CD8-positive, alpha-beta memory T cell (primary cell): ENCODE measurements around the gene EIF4G1. TPM values are rescaled to one million over a fixed set of nuclear protein-coding genes. Genes with fewer than 3 reads are reported as not detected.
"Not testable (repeated sequence)": the region's sequence is repeated elsewhere in the genome, so short reads cannot be mapped to it uniquely, and the experiment has no call there.

Experiments used
- CTCF ChIA-PET: fragments of 350-600 bp; sonication (Branson Sonifier 250); formaldehyde crosslinking; loops from one replicate; lab custom pipeline; 2021; ENCODE audit warnings: antibody characterized with exemption; lab: Charles Lee
- POLR2A ChIA-PET: fragments of 350-600 bp; sonication (Branson Sonifier 250); formaldehyde crosslinking; loops from one replicate; lab custom pipeline; 2021; ENCODE audit warnings: antibody characterized with exemption; lab: Charles Lee
- DNase-seq, 5 donors: peaks; one replicate each; pipeline versions ENCODE4 v3.0.0 to v3.0.0-alpha.2; 2020 to 2022; ENCODE audit warnings: mixed read lengths in 1 of 5
- H3K27ac ChIP-seq: one replicate; pipeline ENCODE4 v1.7.0; 2013; ENCODE audit warnings: low read depth, mild to moderate bottlenecking, low read length, moderate library complexity
- H3K27me3 ChIP-seq: 2 replicates; pipeline ENCODE4 v1.7.0; 2013; ENCODE audit warnings: low read length, mild to moderate bottlenecking; ENCODE audit not compliant: insufficient read depth, poor library complexity, severe bottlenecking
- H3K36me3 ChIP-seq: 2 replicates; pipeline ENCODE4 v1.7.0; 2013; ENCODE audit warnings: mild to moderate bottlenecking, low read length, moderate library complexity; ENCODE audit not compliant: insufficient read depth
- H3K4me1 ChIP-seq: 2 replicates; pipeline ENCODE4 v1.7.0; 2013; ENCODE audit warnings: mild to moderate bottlenecking, low read length, moderate library complexity; ENCODE audit not compliant: insufficient read depth
- H3K4me3 ChIP-seq: 2 replicates; pipeline ENCODE4 v1.7.0; 2013; ENCODE audit warnings: mild to moderate bottlenecking, low read length
- H3K9me3 ChIP-seq: 2 replicates; pipeline ENCODE4 v1.7.0; 2013; ENCODE audit warnings: mild to moderate bottlenecking, low read length
- H3K27ac Mint-ChIP-seq, 8 donors: one replicate each; pipeline ENCODE4 v1.8.0; 2020 to 2021; ENCODE audit warnings: mixed read lengths in 8 of 8, mild to moderate bottlenecking in 6 of 8, inconsistent platforms in 3 of 8, moderate library complexity in 3 of 8
- H3K27me3 Mint-ChIP-seq, 2 donors: one replicate each; pipeline ENCODE4 v1.8.0; 2020 to 2021; ENCODE audit warnings: mixed read lengths in 2 of 2, mild to moderate bottlenecking in 1 of 2, moderate library complexity in 1 of 2
- H3K36me3 Mint-ChIP-seq, 3 donors: one replicate each; pipeline ENCODE4 v1.8.0; 2020 to 2021; ENCODE audit warnings: mixed read lengths in 3 of 3, inconsistent platforms in 1 of 3, mild to moderate bottlenecking in 1 of 3
- H3K4me1 Mint-ChIP-seq, 3 donors: one replicate each; pipeline ENCODE4 v1.8.0; 2020 to 2021; ENCODE audit warnings: mixed read lengths in 3 of 3, inconsistent platforms in 1 of 3, mild to moderate bottlenecking in 1 of 3
- H3K4me3 Mint-ChIP-seq, 7 donors: one replicate each; pipeline ENCODE4 v1.8.0; 2020 to 2021; ENCODE audit warnings: mixed read lengths in 7 of 7, mild to moderate bottlenecking in 6 of 7, moderate library complexity in 4 of 7, inconsistent platforms in 2 of 7
- H3K9me3 Mint-ChIP-seq, 5 donors: one replicate each; pipeline ENCODE4 v1.8.0; 2020 to 2022; ENCODE audit warnings: mixed read lengths in 5 of 5, mild to moderate bottlenecking in 3 of 5, moderate library complexity in 2 of 5, inconsistent platforms in 1 of 5
- polyA plus RNA-seq: library from polyadenylated mRNA; unstranded; fragments of 300-500 nt; fragmentation: Illumina TruSeq; gene quantifications from one replicate; pipeline ENCODE4 v1.2.3, GENCODE V29; 2021
- total RNA-seq, 2 experiments: library from RNA; stranded (reverse); gene quantifications; one replicate each; pipeline ENCODE4 v1.2.3, GENCODE V29; 2021

Gene EIF4G1
- total and polyA plus RNA-seq, 3 experiments from 2014 or later: 46.2 to 694 (median 693) TPM

- POLR2A ChIA-PET: no interaction called here
Measured at GRCh38 chr3:184336547-184337398, 22.4 kb downstream of the EIF4G1 start.

GRCh38 chr3:184337399-184337714, 23.0 kb downstream of the EIF4G1 start, which contains the start of gene FAM131A:
TSS of gene FAM131A (plus strand) at chr3:184337600. CDS start at chr3:184337631, 31 bp downstream.
- H3K36me3 Mint-ChIP-seq: peaks cover 0 to 36% (median 15%) of the 10 kb centered on the region in 3 donors
- peak within 1 kb of the TSS; percentile 89 for H3K27ac ChIP-seq
- peaks cover 13% of the 10 kb centered on the region for H3K36me3 ChIP-seq
- peaks cover 0 to 5% of the 10 kb centered on the region in 2 donors for H3K27me3 Mint-ChIP-seq
- H3K4me1 Mint-ChIP-seq: peaks cover 30 to 47% (median 30%) of the 10 kb centered on the region in 3 donors
- POLR2A ChIA-PET: no interaction called here
- CTCF ChIA-PET: interaction anchor here (0.9 kb wide), 1 partner anchor 34 kb away, joined by 3 read pairs; no protein-coding TSS in a partner anchor
- H3K4me3 ChIP-seq: peak within 1 kb of the TSS; percentile 63
- no peaks in the 10 kb centered on the region for H3K9me3 Mint-ChIP-seq
- peak within 1 kb of the TSS; percentile 68 to 98 (median 96) for H3K27ac Mint-ChIP-seq
- H3K27me3 ChIP-seq: no peaks in the 10 kb centered on the region
- no peak for DNase-seq
- peaks cover 19% of the 10 kb centered on the region for H3K4me1 ChIP-seq
- H3K9me3 ChIP-seq: no peaks in the 10 kb centered on the region
- peak within 1 kb of the TSS; percentile 86 to 89 (median 88) for H3K4me3 Mint-ChIP-seq

More at GRCh38 chr3:184336547-184337398, 22.4 kb downstream of the EIF4G1 start:
- Histone ChIP-seq H3K4me3 (peak overlapping the region; percentile 63), H3K27me3 (no peaks in the 10 kb centered on the region), H3K4me1 (peaks cover 19% of the 10 kb centered on the region), H3K9me3 (no peaks in the 10 kb centered on the region), H3K36me3 (peaks cover 19% of the 10 kb centered on the region), H3K27ac (peak overlapping the region; percentile 89)
- Mint-ChIP-seq H3K4me3 (peak overlapping the region; percentile 86 to 89 (median 88)), H3K9me3 (no peaks in the 10 kb centered on the region), H3K36me3 (peaks cover 0 to 41% (median 15%) of the 10 kb centered on the region in 3 donors), H3K4me1 (peaks cover 30 to 47% (median 31%) of the 10 kb centered on the region in 3 donors), H3K27ac (peak overlapping the region; percentile 68 to 98 (median 96)), H3K27me3 (peaks cover 0 to 5% of the 10 kb centered on the region in 2 donors)
- CTCF ChIA-PET: interaction anchor here (0.9 kb wide), 1 partner anchor 35 kb away, joined by 3 read pairs; no protein-coding TSS in a partner anchor
- DNase-seq: no peak

- H3K27ac Mint-ChIP-seq: peak overlapping the region in 4 of 8 donors; percentile 21 to 95 (median 77)
- H3K9me3 Mint-ChIP-seq: no peaks in the 10 kb centered on the region
- Histone ChIP-seq H3K4me1 (peaks cover 19% of the 10 kb centered on the region), H3K4me3 (no peak overlapping the region), H3K27ac (no peak overlapping the region), H3K36me3 (peaks cover 7% of the 10 kb centered on the region), H3K27me3 (no peaks in the 10 kb centered on the region), H3K9me3 (no peaks in the 10 kb centered on the region)
- no peak for DNase-seq
- CTCF ChIA-PET: interaction anchor here (0.7 to 0.9 kb wide), 2 partner anchors 16 to 34 kb away, joined by 3 read pairs; no protein-coding TSS in a partner anchor
- H3K4me1 Mint-ChIP-seq: peaks cover 25 to 47% (median 30%) of the 10 kb centered on the region in 3 donors
- peaks cover 0 to 5% of the 10 kb centered on the region in 2 donors for H3K27me3 Mint-ChIP-seq
- peaks cover 0 to 34% (median 14%) of the 10 kb centered on the region in 3 donors for H3K36me3 Mint-ChIP-seq
- POLR2A ChIA-PET: no interaction called here
- peak overlapping the region in 5 of 7 donors; percentile 3 to 89 (median 60) for H3K4me3 Mint-ChIP-seq
Measured at GRCh38 chr3:184337981-184338380, 23.6 kb downstream of the EIF4G1 start.

GRCh38 chr3:184338511-184338945, 24.1 kb downstream of the EIF4G1 start:
- Mint-ChIP-seq H3K9me3 (no peaks in the 10 kb centered on the region), H3K4me3 (peak overlapping the region in 2 of 7 donors; percentile 3 to 15), H3K4me1 (peaks cover 25 to 47% (median 28%) of the 10 kb centered on the region in 3 donors), H3K36me3 (peaks cover 0 to 31% (median 16%) of the 10 kb centered on the region in 3 donors), H3K27ac (peak overlapping the region in 1 of 8 donors; percentile 47), H3K27me3 (peaks cover 0 to 5% of the 10 kb centered on the region in 2 donors)
- Histone ChIP-seq H3K4me1 (peaks cover 19% of the 10 kb centered on the region), H3K27me3 (no peaks in the 10 kb centered on the region), H3K27ac (no peak overlapping the region), H3K9me3 (no peaks in the 10 kb centered on the region), H3K4me3 (no peak overlapping the region), H3K36me3 (peaks cover 3% of the 10 kb centered on the region)
- ChIA-PET CTCF (interaction anchor here (1.1 to 1.9 kb wide), 2 partner anchors 12 to 15 kb away, joined by 3 to 7 read pairs; no protein-coding TSS in a partner anchor), POLR2A (no interaction called here)
- DNase-seq: no peak

- peak overlapping the region in 2 of 7 donors; percentile 15 to 48 for H3K4me3 Mint-ChIP-seq
- H3K4me1 Mint-ChIP-seq: peaks cover 24 to 42% (median 25%) of the 10 kb centered on the region in 3 donors
- POLR2A ChIA-PET: no interaction called here
- no peak overlapping the region for H3K27ac ChIP-seq
- CTCF ChIA-PET: interaction anchor here (1.1 to 1.9 kb wide), 2 partner anchors 12 to 15 kb away, joined by 3 to 7 read pairs; no protein-coding TSS in a partner anchor
- H3K9me3 ChIP-seq: no peaks in the 10 kb centered on the region
- peak overlapping the region in 2 of 8 donors; percentile 59 to 77 for H3K27ac Mint-ChIP-seq
- H3K4me1 ChIP-seq: peaks cover 19% of the 10 kb centered on the region
- H3K9me3 Mint-ChIP-seq: no peaks in the 10 kb centered on the region
- H3K27me3 ChIP-seq: no peaks in the 10 kb centered on the region
- DNase-seq: no peak
- H3K4me3 ChIP-seq: no peak overlapping the region
- H3K36me3 Mint-ChIP-seq: peaks cover 0 to 29% (median 12%) of the 10 kb centered on the region in 3 donors
- H3K27me3 Mint-ChIP-seq: peaks cover 0 to 5% of the 10 kb centered on the region in 2 donors
- no peaks in the 10 kb centered on the region for H3K36me3 ChIP-seq
Measured at GRCh38 chr3:184339001-184339400, 24.6 kb downstream of the EIF4G1 start.

GRCh38 chr3:184339451-184340135, 25.2 kb downstream of the EIF4G1 start:
- POLR2A ChIA-PET, H3K27me3 ChIP-seq, H3K9me3 Mint-ChIP-seq, H3K27me3 Mint-ChIP-seq, H3K27ac ChIP-seq, H3K4me3 ChIP-seq, H3K9me3 ChIP-seq, H3K4me3 Mint-ChIP-seq, DNase-seq, H3K36me3 ChIP-seq, H3K27ac Mint-ChIP-seq: not testable (repeated sequence)
- CTCF ChIA-PET: interaction anchor here (1.1 to 1.9 kb wide), 2 partner anchors 11 to 14 kb away, joined by 3 to 7 read pairs; no protein-coding TSS in a partner anchor
- peaks cover 21 to 36% (median 24%) of the 10 kb centered on the region in 3 donors for H3K4me1 Mint-ChIP-seq
- H3K4me1 ChIP-seq: peaks cover 19% of the 10 kb centered on the region
- peaks cover 0 to 25% (median 11%) of the 10 kb centered on the region in 3 donors for H3K36me3 Mint-ChIP-seq

GRCh38 chr3:184341925-184342324, 27.5 kb downstream of the EIF4G1 start:
- Mint-ChIP-seq H3K4me1 (peaks cover 9 to 19% (median 11%) of the 10 kb centered on the region in 3 donors), H3K27me3 (peaks cover 0 to 3% of the 10 kb centered on the region in 2 donors), H3K36me3 (peaks cover 0 to 18% (median 11%) of the 10 kb centered on the region in 3 donors), H3K4me3 (peak overlapping the region in 1 of 7 donors; percentile 45), H3K27ac (peak overlapping the region in 2 of 8 donors; percentile 23 to 65), H3K9me3 (no peaks in the 10 kb centered on the region)
- H3K4me3 ChIP-seq: no peak overlapping the region
- H3K4me1 ChIP-seq: peaks cover 6% of the 10 kb centered on the region
- no peaks in the 10 kb centered on the region for H3K9me3 ChIP-seq
- H3K27me3 ChIP-seq: no peaks in the 10 kb centered on the region
- CTCF ChIA-PET: interaction anchor here (1.9 kb wide), 1 partner anchor 12 kb away, joined by 4 read pairs; no protein-coding TSS in a partner anchor
- POLR2A ChIA-PET: no interaction called here
- H3K36me3 ChIP-seq: no peaks in the 10 kb centered on the region
- no peak for DNase-seq
- H3K27ac ChIP-seq: no peak overlapping the region
